Measurements from ENCODE around the gene SIGLEC9. TPM values are rescaled to one million over a fixed set of nuclear protein-coding genes. Genes with fewer than 3 reads are reported as not detected.

Gene SIGLEC9
- total and polyA plus RNA-seq, 8 donors, result 0.63 to 46.5 (median 1.4) TPM

DNA sequence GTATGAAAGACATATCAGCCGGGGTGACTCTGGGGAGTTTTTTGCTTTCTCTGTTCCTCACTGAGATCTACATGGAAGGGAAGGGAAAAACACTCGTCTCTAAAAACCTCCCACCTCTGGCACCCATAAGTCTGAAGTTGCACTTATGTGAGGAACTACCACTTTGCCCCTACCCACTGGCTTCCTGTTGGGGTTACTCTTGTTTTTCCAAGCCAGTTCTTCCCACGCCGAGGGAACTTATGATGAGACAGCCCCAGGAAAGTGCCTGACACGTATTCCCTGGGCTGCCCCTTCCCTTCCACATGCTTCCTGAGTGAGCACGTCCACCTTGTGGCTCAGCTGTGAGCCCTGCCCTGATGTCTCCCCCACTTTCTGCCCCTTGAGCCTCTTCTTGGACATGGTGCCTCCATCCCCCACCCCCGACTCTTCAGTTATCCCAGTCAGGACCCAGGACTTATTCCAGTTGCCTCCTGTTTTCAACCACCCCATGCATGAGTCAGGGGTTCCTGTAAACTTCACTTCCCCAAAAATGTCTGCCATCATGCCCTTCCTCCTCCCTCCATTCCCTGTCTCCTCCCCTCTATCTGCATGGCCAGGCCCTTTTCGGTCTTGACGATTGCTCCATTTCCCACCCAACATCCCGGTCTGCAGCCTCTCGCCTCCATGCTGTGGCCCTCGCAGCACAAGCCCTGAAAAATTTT, 12.3 kb downstream of the SIGLEC9 start:
- DNase-seq (peak in 1 of 4 donors; percentile 64), ATAC-seq (peak; percentile 48)
- Histone ChIP-seq H3K36me3 (no peaks in the 10 kb centered on the region), H3K27me3 (peaks cover 0 to 31% of the 10 kb centered on the region in 2 donors), H3K9me3 (peaks cover 0 to 2% of the 10 kb centered on the region in 2 donors), H3K4me1 (peaks cover 0 to 93% of the 10 kb centered on the region in 2 donors), H3K4me3 (no peak overlapping the region), H3K27ac (peak overlapping the region; percentile 73 to 93)
- intact Hi-C loops (cut with DNase I), result no loop called here
- TF ChIP-seq, protein P1, sequence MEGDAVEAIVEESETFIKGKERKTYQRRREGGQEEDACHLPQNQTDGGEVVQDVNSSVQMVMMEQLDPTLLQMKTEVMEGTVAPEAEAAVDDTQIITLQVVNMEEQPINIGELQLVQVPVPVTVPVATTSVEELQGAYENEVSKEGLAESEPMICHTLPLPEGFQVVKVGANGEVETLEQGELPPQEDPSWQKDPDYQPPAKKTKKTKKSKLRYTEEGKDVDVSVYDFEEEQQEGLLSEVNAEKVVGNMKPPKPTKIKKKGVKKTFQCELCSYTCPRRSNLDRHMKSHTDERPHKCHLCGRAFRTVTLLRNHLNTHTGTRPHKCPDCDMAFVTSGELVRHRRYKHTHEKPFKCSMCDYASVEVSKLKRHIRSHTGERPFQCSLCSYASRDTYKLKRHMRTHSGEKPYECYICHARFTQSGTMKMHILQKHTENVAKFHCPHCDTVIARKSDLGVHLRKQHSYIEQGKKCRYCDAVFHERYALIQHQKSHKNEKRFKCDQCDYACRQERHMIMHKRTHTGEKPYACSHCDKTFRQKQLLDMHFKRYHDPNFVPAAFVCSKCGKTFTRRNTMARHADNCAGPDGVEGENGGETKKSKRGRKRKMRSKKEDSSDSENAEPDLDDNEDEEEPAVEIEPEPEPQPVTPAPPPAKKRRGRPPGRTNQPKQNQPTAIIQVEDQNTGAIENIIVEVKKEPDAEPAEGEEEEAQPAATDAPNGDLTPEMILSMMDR (IDR thresholded peaks at IDR 0.05), result no peak

DNA sequence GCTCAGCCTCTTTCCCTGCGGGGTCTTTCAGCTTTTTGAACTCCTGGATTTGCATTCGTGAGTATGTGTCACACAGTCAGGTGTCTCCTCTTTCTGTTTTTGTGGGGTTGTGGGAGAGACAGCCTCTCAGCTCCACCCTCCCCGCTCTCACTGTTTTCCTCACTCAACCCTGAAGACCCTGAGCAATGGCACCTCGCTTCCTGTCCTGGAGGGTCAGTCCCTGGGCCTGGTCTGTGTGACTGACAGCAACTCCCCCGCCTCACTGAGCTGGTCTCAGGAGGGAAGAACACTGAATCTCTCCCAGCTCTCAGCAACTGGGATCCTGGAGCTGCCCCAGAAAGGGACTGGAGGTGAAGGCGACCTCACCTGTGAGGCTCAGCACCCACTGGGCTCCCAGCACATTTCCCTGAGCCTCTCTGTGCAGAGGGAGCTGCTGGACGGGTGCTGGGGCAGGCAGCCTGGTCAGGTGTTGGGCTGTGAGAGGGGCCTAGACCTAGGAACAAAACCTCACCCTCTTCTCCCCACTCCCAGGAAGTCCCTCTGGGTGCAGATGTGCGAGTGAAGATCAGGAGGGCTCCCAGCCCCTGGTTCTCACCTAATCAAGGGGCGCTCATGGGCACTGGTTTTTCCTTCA, 13.2 kb downstream of the SIGLEC9 start:
- Histone ChIP-seq H3K27ac (peak overlapping the region; percentile 39 to 93), H3K4me3 (no peak overlapping the region), H3K36me3 (no peaks in the 10 kb centered on the region), H3K27me3 (peaks cover 0 to 37% of the 10 kb centered on the region in 2 donors), H3K4me1 (peaks cover 0 to 93% of the 10 kb centered on the region in 2 donors), H3K9me3 (peaks cover 0 to 2% of the 10 kb centered on the region in 2 donors)
- TF ChIP-seq, protein P1 (IDR thresholded peaks at IDR 0.05), result no peak
- ATAC-seq, result no peak
- intact Hi-C loops (cut with DNase I), result no loop called here
- no peak for DNase-seq

DNA sequence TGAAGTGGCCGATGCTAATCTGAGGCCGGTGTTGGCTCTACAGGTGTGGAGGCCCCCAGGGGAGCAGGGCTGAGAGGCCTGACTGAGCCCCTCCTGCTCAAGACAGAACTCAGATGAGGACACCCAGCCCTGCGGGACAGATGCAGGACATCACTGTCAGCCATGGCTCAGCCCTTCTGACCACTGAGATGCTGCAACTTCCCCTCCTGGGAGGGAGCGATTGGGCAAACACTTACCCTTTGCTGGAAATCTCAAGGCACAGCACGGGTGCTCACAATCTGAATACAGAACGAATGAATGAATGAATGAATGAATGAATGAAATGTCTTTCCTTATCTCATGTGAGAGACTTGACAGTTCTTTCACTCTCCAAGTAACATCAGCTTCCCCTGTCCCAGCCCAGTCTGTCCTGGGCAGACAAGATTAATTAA, 13.9 kb downstream of the SIGLEC9 start:
- Histone ChIP-seq H3K27me3 (peaks cover 0 to 41% of the 10 kb centered on the region in 2 donors), H3K4me3 (no peak overlapping the region), H3K9me3 (peaks cover 0 to 2% of the 10 kb centered on the region in 2 donors), H3K36me3 (no peaks in the 10 kb centered on the region), H3K4me1 (peaks cover 0 to 91% of the 10 kb centered on the region in 2 donors), H3K27ac (peak overlapping the region; percentile 59 to 93)
- peak in 3 of 4 donors; percentile 53 to 86 (median 76) for DNase-seq
- ATAC-seq, result peak; percentile 50
- TF ChIP-seq, protein P1 (IDR thresholded peaks at IDR 0.05), result no peak
- intact Hi-C loops (cut with DNase I), result no loop called here

DNA sequence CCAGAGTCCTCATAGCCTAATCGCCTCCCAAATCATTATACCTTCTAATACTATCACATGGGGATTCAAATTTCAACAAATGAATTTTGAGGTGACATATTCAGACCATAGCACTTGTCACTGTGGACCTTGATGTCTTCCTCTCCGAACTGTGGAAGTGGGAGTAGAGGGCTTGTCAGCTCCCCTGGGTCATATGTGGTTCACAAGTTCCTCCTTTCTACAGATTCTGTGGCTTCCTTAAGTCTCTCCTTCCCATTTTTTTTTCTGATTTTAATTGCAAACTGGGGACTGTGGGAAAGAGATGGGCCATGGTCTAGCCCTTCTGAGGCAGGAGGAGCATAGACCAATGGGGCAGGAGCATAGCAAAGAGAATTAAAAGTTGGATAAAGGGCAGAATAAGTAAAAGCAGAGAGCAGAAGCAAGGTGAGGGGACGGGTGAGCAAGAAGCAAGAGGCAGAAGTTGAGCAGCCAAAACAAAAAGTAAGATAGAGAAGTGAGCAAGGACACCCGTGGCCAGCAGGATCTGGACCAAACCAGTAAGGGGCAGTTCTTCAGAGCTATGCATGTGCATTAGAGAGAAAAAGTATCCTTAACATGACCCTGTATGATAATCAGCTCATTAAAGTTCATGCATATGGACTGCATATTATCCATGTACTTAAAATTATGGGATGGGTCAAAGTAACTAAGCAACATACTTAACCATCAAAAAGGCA, 14.8 kb downstream of the SIGLEC9 start:
- ATAC-seq, result peak; percentile 46
- Histone ChIP-seq H3K4me1 (peaks cover 0 to 93% of the 10 kb centered on the region in 2 donors), H3K27ac (peak overlapping the region; percentile 59 to 93), H3K9me3 (peaks cover 0 to 2% of the 10 kb centered on the region in 2 donors), H3K36me3 (no peaks in the 10 kb centered on the region), H3K4me3 (no peak overlapping the region), H3K27me3 (peaks cover 0 to 50% of the 10 kb centered on the region in 2 donors)
- DNase-seq, result no peak
- intact Hi-C loops (cut with DNase I), result no loop called here
- TF ChIP-seq, protein P1 (IDR thresholded peaks at IDR 0.05), result no peak

DNA sequence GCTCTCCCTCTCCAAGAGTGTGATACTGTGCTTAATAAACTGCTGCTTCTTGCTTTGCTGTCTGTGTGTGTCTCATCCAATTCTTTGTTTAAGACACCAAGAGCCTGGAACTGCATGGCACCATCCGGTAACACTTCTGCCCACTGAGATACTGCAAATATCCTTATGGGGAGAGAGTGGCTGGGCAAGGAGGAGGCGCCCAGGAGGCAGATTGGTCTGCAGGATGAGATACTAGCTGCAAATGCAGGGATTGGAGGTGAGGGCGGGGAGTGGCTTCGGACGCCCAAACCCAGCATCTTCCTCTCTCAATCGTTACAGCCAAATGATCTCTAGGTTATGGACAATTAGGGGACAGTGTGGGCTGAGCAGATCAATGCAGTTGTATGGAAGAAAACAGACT, 15.7 kb downstream of the SIGLEC9 start:
- DNase-seq (no peak), ATAC-seq (no peak)
- intact Hi-C loops (cut with DNase I), result no loop called here
- no peak overlapping the region for H3K4me3 ChIP-seq
- peak overlapping the region in 1 of 2 donors; percentile 93 for H3K27ac ChIP-seq
- peaks cover 0 to 54% of the 10 kb centered on the region in 2 donors for H3K27me3 ChIP-seq
- TF ChIP-seq, protein P1 (IDR thresholded peaks at IDR 0.05), result no peak
- no peaks in the 10 kb centered on the region for H3K36me3 ChIP-seq
- peaks cover 0 to 92% of the 10 kb centered on the region in 2 donors for H3K4me1 ChIP-seq
- H3K9me3 ChIP-seq, result no peaks in the 10 kb centered on the region

All from left lung (tissue), 10 donors.